Effector CD8-positive, alpha-beta T cell (primary cell): ENCODE results near the gene GJB3.
A peak's percentile ranks its signal among the peaks of the same experiment; 100 is the strongest.
"Not testable (repeated sequence)": the region's sequence is repeated elsewhere in the genome, so short reads cannot be mapped to it uniquely, and the experiment has no call there.

Experiments used
- DNase-seq: peaks from one replicate; lab custom pipeline; 2025; lab: John Stamatoyannopoulos, UW

Gene GJB3

DNA sequence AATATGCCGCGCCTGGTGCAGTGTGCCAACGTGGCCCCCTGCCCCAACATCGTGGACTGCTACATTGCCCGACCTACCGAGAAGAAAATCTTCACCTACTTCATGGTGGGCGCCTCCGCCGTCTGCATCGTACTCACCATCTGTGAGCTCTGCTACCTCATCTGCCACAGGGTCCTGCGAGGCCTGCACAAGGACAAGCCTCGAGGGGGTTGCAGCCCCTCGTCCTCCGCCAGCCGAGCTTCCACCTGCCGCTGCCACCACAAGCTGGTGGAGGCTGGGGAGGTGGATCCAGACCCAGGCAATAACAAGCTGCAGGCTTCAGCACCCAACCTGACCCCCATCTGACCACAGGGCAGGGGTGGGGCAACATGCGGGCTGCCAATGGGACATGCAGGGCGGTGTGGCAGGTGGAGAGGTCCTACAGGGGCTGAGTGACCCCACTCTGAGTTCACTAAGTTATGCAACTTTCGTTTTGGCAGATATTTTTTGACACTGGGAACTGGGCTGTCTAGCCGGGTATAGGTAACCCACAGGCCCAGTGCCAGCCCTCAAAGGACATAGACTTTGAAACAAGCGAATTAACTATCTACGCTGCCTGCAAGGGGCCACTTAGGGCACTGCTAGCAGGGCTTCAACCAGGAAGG is 4.3 kb downstream of the GJB3 start:
- DNase-seq = no peak

DNA sequence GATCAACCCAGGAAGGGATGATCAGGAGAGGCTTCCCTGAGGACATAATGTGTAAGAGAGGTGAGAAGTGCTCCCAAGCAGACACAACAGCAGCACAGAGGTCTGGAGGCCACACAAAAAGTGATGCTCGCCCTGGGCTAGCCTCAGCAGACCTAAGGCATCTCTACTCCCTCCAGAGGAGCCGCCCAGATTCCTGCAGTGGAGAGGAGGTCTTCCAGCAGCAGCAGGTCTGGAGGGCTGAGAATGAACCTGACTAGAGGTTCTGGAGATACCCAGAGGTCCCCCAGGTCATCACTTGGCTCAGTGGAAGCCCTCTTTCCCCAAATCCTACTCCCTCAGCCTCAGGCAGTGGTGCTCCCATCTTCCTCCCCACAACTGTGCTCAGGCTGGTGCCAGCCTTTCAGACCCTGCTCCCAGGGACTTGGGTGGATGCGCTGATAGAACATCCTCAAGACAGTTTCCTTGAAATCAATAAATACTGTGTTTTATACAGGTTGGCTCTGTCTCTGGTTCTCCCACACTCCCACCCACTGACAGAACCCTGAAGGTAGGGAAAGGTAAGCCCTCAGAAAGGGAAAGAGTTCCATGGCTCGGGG is 5.0 kb downstream of the GJB3 start:
- no peak for DNase-seq

DNA sequence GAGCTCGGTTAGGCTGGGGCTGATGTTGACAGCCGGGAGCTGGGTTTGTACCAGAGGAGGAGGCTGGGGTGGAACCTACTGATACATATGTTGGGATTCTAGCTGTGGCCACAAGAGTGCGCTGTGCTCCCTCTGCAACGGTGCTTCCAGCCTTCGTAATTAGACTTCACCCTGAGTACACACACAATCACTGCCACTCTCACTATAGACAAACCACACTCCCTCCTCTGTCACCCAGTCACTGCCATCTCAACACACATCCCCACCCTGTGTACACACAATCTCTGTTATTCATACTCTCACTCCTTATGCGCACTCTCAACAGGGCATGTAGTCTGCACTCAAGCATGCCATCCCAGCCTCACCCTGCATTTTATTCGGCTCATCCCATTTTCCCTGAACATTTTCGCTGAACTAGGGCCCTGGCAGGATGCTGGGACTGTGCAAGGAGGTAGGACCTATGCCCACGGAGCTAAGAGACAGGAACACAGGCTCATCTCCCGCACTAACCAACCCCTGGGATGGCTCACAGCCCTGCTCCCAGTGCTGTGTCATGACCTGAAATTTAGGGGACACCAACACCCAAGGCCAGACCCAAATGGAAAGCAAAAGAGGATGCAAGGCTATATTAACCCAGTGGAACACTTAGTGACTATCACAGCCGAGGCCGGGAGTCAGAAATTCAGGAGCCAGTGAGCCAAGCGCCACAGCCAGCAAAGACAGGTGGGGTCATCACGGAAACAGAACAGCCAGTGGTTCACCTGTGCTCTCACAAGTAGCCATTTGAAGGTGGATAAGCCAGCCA is 5.7 kb downstream of the GJB3 start:
- peak; percentile 18 for DNase-seq

DNA sequence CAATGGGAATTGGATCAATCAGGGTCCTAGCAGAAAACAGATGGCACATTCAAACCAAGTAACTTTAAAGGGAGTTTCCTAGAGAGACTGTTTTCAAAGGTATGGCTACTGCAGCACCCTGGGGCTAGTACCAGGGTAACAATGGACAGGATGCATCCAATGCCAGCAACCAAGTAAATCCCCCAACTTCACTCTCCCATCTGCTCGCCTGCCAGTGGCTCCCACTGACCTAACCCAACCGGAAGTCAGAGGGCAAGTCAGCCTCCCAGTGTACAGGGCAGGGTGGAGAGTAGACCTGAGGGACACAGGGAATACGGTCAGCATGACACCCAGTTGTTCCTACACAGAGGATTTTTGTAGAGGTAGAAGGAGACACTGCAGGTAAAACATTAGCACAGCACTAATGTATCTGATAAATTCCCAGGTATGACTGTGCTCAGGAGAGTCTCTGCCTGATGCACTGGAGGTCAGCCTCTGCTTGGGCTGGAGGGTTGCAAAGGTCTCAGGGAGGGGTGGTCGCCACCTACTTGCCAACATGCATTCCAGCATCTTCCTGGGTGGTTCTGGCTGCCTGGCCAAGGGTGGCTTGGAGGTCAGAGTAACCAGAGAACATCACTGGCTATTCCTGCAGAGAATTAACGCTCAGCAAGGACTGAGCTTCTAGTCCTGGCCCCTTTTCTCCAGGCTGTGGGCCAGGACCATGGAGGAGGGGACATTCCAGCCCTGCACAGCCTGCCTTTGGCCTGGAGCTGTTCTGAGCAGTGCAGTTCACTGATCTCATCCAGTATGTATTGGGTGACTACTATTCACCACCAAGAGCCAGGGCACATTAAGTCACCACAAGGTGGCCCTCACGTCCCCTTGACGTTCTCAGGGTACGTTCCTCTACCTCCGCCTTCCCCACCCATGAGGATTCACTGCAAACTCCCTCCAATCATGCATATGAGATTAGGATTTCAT is 6.7 kb downstream of the GJB3 start:
- no peak for DNase-seq

DNA sequence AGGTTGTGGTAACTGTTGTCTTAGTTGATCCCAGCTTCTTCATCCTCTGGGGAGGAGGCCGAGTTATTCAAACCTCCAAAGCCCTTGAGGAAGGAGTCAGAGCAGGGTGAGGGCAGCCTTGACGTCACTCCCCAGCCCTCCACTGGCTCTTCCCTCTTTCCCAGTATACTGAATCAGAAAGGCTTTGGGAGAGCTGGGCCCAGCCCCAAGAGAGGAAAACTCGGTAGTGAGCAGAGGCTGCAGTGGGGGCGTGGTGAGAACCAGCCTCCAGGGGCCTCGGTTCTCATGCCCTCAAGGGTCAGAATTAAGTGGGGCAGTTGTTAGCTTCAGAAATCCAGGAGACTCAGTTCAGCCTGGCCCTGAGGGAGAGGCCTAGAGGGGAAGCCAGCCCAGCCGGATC is 10.0 kb downstream of the GJB3 start:
- DNase-seq = no peak

DNA sequence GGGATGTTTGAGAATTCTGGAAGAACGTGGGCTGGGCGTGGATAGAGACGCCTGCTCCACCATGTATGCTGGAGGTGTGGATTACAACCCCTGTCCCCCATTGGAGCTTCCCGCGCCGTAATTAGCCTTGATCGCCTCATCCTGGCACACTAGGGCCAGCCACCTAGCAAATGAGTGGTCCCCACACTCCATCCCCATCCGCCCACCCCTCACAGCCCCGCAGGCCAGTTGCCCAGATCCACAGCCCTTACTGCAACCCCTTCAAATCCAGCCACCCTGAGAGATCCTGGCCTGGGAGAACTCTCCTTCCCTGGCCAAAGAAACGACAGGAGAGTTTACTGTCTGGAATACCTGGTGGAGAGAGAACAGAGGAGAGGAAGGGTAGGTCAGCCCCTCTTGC is 11.4 kb downstream of the GJB3 start:
- DNase-seq = no peak

DNA sequence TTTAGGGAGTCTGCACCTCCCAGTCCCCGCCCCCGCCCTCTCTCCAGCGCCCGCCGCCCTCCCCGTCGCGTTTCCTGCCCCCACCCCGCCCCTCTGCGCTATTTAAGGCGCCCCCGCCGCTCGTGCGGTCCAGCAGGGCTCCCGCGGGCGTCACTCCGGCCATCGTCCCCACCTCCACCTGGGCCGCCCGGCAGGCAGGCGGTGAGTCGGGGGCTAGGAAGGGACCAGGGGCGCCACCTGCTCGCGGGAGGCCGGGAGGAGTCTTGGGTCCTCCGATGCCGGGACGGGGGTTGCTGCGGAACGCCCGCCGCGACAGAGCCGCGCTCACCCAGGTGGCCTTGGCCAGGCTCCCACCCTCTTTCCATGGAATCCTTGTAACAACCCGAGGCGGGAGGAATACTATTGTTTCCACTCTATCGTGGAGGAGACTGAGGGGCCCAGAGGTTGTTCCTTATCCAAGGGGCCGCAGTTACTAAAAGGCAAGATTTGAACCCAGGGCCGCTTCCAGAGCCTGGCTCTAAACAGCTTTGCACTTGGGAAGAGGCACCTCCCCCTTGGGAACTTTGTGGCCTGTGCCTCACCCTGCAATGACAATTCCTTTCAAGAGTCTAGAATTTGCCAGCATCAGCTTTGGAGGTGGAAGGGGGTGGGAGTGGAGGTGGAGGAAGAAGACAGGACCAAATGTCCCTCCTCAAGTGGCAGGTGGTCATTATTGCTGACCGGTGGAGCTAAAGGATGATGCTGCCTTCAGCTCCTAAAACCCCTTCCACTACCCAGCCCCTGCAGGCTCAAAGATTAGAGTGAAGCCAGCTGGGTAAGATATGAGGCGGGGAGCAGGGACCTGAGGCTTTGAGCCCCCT is 12.1 kb downstream of the GJB3 start, which contains the start of gene GJA4:
GJA4 (plus strand) TSS at position 132 of the 860 bp plus-strand sequence. CDS start 1,215 bp downstream, outside the sequence.
- DNase-seq = no peak

DNA sequence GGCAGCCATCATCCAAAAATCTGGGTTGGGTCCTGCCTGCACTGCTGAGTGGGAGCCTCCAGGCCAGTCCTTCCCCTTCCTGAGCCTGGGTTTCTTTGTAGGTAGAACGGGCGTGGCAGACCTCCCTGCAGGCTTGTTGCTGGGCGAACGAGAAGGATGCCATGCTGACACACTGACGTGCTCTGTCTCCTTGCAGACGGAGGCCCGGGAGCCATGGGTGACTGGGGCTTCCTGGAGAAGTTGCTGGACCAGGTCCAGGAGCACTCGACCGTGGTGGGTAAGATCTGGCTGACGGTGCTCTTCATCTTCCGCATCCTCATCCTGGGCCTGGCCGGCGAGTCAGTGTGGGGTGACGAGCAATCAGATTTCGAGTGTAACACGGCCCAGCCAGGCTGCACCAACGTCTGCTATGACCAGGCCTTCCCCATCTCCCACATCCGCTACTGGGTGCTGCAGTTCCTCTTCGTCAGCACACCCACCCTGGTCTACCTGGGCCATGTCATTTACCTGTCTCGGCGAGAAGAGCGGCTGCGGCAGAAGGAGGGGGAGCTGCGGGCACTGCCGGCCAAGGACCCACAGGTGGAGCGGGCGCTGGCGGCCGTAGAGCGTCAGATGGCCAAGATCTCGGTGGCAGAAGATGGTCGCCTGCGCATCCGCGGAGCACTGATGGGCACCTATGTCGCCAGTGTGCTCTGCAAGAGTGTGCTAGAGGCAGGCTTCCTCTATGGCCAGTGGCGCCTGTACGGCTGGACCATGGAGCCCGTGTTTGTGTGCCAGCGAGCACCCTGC is 13.2 kb downstream of the GJB3 start:
- DNase-seq = no peak

DNA sequence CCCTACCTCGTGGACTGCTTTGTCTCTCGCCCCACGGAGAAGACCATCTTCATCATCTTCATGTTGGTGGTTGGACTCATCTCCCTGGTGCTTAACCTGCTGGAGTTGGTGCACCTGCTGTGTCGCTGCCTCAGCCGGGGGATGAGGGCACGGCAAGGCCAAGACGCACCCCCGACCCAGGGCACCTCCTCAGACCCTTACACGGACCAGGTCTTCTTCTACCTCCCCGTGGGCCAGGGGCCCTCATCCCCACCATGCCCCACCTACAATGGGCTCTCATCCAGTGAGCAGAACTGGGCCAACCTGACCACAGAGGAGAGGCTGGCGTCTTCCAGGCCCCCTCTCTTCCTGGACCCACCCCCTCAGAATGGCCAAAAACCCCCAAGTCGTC is 13.8 kb downstream of the GJB3 start:
- DNase-seq = no peak

DNA sequence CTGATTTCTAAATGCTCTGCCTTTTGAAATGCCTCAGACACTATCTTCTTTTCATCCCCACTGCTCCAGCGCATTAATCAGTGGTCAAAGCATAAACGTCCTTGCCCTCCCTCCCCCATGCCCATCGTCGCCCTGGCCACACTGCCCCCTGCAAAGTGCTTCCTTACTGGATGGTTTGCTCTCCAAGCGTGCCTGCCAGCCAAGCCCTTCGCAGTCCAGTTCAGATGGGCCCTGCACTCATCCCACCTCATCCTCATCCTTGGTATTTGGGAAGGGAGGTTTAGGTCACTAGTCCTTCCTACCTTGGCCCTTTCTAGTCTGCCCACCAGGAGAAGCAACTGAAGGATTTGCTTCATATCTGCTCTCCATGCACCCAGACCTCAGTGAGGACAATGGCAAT is 14.9 kb downstream of the GJB3 start:
- no peak for DNase-seq

DNA sequence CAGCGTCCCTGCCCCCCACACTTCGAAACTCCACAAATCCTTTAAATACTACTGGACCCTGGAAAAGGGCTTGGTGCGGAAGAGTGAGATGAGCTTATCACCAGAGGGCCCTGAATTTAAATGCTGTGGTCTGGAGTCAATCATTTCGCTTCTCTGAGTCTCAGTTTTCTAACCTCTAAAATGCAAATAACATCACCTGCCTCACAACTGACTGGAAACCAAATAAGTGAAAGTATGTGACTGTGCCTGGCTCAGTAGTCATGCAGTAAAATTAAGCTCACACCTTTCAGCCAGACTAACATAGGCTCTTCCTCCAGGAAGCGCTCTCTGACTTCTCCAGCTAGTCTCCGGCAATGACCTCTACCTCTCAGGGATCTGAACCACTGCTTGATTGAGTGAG is 16.0 kb downstream of the GJB3 start:
- no peak for DNase-seq

DNA sequence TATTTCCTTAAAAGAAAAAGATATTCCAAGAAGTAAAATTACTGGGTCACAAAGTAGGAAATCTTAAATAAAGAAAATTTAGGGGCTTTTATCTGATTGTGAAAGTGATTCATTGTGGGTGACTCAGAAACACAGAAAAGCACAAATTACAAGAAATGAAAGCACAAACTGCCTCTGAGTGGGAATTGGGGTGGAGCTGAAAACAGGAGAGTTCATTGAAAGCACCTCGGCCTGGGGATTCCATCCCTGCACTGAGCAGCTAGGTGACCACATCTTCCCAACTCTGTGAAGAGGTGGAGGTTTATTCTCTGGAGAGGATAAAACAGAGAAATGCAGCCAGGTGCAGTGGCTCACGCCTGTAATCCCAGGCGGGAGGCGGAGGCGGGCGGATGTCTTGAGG is 19.2 kb downstream of the GJB3 start:
- no peak for DNase-seq

DNA sequence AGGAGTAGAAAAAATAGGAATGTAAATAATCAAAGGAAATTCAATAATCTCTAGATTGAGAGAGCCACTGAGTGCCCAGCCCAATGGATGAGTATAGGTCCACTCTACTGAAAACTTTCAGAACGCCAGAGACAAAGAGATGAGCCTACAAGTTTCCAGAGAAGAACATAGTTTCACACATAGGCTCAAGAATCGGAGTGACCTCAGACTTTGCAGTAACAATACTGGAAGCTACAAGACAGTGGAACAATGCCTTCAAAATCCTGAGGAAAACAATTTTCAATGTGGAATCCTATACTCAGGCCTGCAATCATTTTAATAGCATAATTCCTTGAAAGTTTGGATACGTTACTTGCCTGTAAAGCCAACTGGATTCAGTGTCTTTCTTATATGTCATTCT is 22.8 kb downstream of the GJB3 start:
- no peak for DNase-seq

DNA sequence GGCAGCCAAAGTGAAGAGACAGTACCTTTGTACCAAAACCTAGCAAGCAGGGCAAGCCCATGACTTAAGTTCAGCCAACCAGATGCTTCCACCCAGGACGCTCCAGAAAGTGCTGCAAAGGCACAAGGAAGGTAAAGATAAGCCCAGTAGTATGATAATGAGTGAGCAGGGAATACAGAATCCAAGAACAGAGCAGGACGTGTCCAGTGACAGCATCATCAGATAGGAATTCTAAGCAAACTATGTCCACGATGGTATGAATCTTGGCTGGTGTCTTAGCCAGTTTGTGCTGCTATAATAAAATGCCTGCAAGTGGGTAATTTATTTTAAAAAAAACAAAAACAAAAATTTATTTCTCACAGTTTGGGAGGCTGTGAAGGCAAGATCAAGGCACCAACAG is 25.4 kb downstream of the GJB3 start:
- no peak for DNase-seq

DNA sequence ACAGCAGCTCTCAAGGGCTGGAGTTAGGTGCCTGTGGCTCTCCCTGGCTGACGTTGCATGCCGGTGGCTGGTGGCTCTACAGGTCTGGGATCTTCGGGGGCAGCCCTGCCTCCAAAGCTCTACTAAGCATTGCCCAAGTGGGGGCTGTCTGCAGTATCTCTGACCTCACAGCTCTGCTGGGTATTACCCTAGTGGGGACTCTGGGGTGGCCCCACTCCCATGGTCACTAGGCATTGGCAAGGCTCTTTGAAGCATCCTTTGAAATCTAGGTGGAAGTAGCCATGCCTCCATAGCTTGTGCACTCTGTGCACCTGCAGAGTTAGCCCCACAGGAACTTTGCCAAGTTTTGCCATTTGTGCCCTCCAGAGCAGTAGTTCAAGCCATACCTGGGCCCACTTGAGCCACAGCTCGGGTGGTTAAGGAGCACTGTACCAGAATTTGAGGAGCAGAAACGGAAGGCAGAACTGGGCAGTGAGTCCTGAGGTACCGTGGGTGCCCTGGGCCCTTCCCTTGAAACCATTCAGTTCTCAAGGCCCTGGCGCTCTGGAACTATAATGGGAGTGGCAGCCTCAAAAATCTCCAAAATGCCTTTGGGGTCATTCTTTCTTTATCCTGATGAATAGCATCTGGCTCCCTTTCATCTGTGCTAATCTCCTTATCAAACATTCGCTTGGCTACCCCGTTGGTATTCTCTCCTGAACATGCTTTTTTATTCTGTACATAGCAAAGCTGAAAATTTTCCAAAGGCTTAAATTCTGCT is 27.2 kb downstream of the GJB3 start:
- no peak for DNase-seq

DNA sequence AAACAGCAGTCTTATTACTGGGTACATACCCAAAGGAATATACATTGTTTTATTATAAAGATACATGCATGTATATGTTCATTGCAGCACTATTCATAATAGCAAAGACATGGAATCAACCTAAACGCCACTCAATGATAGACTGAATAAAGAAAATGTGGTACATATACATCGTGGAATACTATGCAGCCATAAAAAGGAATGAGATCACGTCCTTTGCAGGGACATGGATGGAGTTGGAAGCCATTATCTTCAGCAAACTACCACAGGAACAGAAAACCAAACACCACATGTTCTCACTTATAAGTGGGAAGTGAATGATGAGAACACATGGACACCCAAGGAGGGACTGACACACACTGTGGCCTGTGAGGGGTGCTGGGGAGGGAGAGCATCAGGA is 29.8 kb downstream of the GJB3 start:
- DNase-seq = not testable (repeated sequence)

DNA sequence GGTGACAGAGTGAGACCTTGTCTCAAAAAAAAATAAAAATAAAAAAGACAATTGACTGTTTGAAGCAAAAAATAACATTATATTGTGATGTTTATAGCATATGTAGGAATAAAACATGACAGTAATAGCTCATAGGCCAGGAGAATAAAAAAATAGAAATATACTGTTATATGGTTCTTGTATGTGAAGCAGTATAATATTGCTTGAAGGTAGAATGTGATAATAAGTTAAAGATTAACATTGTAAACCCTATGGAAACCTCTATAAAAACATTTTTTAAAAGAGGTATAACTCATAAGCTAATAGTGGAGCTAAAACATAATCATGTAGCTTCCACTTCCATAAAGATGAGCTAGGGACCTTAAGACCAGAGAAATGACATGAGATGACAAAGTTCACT is 35.3 kb downstream of the GJB3 start:
- no peak for DNase-seq

DNA sequence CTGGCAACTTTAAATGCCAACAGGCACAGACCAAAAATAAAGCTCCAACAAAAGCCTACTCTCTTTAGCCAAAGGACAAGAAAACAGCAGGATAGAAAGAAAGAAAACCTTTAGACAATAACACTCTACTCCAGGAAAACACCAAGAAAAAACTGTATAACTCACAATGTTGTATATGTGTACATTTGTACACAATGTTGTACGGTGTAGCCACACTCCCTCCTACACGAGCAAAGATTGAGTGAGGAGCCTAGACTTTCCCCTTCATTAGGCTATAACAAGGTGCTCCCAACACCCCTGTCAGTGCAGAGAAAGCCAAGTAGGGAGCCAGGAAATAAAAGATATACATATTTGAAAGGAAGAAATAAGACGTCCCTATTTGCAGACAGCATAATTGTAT is 35.8 kb downstream of the GJB3 start:
- no peak for DNase-seq

DNA sequence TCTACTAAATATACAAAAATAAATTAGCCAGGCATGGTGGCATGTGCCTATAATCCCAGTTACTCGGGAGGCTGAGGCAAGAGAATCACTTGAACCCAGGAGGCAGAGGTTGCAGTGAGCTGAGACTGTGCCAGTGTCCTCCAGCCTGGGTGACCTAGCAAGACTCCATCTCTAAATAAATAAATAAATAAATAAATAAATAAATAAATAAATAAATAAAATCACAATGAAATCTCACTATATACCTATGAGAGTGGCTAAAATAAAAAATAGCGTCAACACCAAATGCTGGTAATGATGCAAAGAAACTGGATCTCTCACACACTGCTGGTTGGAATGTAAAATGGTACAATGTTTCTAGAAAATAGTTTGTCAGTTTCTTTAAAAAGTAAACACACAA is 37.8 kb downstream of the GJB3 start:
- DNase-seq = not testable (repeated sequence)

DNA sequence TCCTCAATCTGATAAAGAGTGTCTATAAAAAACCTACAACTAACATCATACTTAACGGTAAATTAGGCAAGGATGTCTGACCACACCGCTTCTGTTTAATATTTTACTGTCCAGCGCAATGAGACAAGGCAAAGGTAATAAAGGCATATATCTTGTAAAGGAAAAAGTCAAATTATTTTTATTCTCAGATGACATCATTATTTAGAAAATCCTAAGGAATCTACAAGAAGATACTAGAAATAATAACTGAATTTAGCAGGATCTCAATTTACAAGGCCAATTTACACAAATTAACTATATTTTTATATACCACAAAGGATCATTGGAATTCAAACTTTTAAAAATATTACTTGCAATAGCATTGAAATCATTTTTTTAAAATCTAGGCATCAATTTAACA is 41.2 kb downstream of the GJB3 start:
- DNase-seq = no peak
